ENCODE results near the gene MAB21L2.
"Not testable (repeated sequence)": the region's sequence is repeated elsewhere in the genome, so short reads cannot be mapped to it uniquely, and the experiment has no call there.

Gene MAB21L2

DNA sequence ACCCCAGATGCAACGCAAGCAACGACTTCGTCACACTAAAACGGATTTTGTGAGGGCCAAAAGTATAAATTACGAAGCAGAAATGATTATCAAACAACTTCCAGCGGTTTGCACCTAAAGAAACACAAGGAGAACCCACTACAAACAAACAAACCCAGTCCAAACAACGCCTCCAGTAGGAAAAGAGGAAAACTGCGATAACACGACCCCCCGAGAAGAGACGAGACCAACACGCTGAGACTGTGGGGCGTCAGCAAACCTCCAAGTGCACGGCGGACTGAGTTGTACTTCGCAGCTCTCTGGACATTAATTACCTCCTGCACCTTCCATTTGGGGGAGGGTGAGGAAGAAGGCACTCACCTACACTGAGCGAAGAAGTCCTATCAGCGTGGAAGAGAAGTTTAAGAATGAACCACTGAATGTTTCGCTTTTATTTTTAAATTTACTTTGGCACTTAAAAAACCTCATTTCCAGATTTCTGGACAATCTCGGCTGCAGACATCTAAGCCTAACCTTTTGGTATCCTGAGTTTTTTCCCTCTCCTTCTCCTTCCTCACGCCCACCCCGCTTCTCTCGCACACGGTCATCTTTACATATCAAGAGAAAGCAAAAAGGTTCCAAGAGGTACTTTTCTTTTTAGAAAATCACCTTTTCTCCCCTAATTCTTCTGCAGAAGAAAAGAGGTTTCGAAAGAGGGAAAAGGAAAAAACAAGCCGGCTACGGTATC is at the start of gene MAB21L2:
TSS of gene MAB21L2 (plus strand) at position 6 of the 727 bp plus-strand sequence. CDS start 879 bp downstream, outside the sequence.
- no peak for DNase-seq

DNA sequence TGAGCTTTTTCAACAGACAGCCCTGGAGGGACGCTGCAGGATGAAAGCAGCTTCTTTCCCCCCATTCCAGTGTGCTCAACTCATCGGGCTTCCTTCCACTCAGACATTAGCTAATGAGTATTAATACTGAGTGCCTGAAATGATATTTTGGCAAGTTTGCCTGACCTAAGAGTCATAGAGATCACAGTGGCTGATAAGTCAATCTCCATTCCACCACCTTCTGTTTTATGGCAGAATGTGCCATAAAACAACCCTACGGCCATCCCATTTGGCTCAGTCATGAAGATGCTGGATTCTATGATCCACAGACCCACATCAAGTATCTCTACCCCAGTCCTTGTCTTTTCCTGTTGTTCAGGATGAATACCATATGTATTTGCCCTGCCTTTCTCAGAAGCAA is 48.3 kb upstream of the MAB21L2 start:
- DNase-seq, result no peak

DNA sequence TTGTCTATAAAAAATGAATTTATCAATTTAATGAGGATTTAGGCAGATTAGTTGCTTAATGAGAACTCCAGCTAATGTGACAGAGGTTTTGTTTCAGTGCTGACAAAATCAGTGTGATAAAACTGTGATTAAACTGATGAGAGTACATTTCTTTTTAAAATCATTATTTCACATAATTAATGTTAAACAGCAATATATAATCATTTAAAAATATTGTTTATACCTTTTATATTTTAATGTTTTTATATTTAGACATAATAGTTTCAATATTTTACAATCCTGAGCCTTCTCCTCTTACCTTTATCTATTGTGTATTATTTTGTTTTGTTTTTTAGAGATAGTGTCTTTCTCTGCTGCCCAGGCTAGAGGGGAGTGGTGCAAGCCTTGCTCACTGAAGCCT is 47.1 kb upstream of the MAB21L2 start:
- no peak for DNase-seq

DNA sequence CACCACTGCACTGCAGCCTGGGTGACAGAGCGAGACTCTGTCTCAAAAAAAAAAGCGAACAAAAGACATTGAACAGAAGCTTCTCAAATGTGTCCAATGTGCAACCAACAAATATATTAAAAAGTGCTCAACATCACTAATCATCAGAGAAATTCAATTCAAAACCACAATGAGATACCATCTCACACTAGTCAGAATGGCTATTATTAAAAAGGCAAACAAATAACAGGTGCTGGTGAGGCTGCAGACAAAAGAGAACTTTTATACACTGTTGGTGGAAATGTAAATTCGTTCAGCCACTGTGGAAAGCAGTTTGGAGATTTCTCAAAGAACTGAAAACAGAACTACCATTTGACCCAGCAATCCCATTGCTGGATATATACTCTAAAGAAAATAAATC is 44.0 kb upstream of the MAB21L2 start:
- DNase-seq, result not testable (repeated sequence)

DNA sequence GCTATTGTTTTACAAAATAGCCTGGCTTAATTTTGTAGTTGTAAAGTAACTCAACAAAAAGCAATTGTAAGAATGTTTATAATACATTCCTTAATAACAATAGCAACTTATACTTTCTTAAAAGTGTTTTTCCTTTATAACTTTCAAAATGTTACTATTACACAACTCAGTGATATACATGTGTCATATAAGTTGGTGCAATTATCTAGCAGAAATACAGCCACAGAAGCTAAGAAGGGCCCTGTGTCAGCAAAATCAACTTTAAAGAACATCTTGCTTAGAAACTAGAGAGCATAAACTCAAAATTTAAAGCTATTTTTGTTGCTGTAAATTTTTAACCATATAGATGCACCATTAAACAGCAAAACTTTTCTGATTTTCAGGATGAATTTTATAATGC is 41.4 kb upstream of the MAB21L2 start:
- no peak for DNase-seq

DNA sequence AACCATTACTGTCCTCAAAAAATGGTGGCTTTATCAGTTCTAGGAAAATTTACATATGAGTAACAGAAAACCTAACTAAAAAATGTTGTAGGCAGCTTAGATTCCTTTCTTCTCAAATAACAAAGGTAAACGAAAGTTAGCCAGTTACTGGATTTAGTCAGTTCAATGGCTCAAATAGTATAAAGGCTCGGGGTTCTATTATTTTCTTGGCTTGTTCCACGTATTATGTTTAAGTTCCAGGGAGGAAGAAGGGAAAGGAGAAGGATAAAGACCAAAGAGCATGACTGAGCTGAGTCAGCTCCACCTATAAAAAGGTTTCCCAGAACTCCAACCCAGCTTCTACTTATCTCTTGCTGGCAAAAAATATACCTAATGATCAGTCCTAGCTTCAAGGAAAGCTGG is 41.0 kb upstream of the MAB21L2 start:
- DNase-seq, result no peak

DNA sequence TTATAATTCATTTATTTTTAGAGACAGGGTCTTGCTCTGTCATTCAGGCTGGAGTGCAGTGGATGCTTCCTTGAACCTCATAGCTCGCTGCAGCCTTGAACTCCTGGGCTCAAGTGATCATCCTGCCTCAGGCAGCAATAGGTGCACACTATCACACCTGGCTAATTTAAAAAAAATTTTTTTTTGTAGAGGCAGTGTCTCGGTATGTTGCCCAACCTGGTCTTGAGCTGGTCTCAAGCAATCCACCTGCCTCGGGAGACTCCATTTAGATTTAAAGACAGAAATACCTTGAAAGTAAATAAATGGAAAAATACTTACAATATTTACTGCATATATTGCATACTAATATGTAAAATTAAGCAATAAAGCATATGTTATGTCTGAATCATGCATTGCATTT is 40.3 kb upstream of the MAB21L2 start:
- DNase-seq, result no peak

DNA sequence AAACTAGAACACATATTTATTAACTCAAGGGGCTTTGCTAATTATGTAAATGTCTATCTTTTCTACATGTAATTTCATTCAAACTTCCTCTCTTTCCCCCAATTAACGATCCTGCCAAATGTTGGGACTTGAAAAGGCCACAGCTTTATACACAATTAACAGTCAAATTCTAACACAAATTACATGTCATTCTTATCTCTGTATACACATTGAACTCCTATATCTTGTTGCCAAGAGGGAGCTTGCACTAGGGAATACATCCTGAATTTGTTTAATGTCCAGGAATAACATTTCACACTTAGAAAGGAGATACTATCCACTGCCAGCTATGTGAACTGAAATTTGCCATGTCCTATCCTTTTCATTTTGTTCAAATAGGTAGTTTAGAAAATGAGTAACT is 38.9 kb upstream of the MAB21L2 start:
- DNase-seq, result no peak

DNA sequence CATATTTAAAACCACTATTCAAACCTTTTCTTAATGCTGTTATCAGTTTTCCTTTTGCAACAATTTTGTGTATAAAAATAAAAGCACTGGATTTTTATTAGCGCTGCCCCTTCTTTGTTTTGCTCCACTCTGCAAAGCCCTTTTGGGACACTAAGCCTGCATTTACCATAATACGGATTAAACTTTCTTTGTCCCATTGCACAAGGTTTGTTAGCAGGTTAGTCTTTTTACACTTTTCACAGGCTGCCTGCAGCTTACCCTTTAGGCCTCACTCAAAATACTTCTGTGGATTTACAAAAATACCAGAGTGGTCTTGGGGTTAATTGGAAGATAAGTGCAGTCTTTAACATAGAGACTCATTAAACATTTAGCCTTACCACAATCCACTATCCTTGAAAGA is 35.7 kb upstream of the MAB21L2 start:
- DNase-seq, result no peak

DNA sequence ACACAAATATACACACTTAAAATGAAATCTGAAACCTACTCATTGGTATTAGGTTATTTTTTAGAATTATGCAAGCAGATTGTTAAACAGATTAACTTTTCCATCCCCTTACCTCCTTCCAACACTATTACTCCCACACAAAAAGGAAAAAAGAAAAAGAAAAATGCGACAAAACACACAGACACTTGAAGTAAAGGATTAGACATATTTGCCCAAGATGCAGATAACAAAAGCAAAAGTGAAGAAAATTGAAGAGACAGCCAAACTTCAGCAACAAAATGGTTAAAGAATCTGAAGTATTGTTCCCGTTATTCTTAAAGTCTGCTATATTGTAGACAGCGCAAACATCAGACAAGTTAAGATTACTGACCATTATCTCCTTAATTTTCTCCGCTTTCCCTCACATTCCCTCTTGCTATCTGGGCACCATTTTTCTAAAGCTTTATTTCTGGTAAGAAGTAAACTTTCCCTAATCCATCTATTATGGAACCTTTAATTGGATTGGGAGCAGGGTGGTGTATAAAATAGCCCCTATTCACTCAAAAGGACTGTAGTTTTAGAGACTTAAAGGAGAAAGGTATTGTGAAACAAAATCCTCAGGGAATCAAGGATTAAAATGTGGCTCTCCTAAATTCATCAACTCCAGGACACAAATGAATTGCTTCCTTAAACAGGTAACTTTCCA is 34.7 kb upstream of the MAB21L2 start:
- DNase-seq, result no peak

DNA sequence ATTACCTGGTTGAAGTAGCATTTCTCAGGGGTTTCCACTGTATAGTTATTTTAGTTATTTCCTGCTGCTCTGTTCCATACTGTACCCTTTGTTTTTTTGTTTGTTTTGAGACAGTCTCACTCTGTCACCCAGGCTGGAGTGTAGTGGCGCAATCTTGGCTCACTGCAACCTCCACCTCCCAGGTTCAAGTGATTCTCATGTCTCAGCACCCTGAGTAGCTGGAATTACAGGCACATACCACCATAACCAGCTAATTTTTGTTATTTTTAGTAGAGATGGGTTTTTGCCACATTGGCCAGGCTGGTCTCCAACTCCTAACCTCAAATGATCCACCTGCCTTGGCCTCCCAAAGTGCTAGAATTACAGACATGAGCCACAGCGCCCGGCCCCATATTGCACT is 24.1 kb upstream of the MAB21L2 start:
- not testable (repeated sequence) for DNase-seq

DNA sequence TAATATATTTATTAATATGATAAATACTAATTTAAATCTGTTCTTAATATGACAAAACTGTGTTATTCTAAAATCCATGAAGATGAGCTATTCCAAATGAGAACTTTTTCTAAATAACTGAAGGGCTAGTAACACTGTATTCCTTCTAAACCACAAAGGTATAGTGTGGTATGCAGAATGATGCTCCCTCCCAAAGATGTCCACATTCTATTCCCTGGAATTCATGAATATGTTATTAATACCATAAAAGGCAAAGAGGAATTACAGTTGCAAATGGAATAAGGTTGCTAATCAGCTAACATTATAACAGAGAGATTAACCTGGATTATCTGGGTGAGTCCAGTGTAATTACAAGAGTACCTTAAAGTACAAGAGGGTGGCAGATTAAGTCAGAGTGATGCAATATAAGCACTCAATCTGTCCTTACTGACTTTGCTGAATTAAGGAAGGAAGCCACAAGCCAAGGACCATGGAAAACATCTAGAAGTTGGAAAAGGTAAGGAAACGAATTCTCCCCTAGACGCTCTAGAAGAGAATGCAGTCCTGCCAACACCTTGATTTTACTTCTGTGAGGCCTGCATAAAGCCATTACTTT is 20.7 kb upstream of the MAB21L2 start:
- no peak for DNase-seq

DNA sequence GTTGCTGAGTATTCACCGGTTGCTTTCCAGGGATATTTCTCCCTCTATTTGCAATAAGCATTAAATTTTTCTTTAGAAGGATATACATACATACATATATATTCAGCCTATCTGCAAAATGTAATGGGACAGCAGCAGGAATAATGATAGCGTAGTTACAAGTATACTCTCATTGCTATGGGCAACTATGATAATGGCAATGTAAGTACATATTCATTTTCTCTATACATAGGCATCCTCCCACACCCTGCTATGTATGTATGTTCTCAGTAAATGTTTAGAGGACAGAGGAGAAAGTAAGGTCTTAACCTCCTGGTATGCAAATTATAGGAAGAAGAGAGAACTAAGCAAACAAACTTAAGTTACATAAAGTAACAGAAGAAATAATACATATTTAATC is 19.7 kb upstream of the MAB21L2 start:
- DNase-seq, result no peak

DNA sequence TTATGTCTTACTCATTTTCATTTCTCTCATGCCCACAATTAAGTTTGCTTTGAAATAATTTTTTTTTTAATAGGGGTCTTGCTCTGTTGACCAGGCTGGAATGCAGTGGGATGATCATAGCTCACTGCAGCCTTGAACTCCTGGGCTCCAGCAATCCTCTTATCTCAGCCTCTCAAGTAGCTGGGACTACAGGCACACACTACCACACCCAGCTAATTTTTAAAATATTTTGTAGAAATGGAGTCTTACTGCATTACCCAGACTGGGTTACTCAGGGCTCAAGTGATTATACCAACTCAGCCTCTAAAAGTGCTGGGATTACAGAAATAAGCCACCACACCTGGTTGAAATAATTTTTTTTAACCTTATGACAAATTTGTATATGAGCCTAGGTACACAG is 19.2 kb upstream of the MAB21L2 start:
- no peak for DNase-seq

DNA sequence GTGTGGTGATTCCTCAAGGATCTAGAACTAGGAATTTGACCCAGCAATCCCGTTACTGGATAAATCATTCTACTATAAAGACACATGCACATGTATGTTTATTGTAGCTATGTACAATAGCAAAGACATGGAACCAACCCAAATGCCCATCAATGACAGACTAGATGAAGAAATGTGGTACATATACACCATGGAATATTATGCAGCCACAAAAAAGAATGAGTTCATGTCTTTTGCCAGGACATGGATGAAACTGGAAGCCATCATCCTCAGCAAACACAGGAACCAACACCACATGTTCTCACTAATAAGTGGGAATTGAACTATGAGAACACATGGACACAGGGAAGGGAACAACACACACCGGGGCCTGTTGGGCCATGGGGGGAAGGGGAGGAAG is 17.0 kb upstream of the MAB21L2 start:
- DNase-seq, result not testable (repeated sequence)

DNA sequence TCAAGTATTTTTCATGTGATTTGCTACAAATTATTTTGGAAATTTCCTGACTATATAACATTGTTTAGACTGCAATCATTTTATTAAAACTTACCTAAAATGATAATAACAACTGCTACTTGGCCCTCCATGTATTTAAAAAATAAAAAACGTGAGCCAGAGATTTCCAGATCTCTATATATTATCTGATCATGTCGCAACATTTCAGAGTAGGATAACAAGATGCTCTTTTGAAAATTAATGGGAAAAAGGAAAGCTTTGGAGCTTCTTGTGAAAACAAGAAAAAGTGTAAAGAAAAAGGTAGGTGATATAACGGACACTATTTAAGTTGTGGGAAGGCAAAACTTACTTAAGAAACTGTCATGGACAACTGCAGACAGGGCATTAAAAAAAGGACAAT is 14.9 kb upstream of the MAB21L2 start:
- no peak for DNase-seq

DNA sequence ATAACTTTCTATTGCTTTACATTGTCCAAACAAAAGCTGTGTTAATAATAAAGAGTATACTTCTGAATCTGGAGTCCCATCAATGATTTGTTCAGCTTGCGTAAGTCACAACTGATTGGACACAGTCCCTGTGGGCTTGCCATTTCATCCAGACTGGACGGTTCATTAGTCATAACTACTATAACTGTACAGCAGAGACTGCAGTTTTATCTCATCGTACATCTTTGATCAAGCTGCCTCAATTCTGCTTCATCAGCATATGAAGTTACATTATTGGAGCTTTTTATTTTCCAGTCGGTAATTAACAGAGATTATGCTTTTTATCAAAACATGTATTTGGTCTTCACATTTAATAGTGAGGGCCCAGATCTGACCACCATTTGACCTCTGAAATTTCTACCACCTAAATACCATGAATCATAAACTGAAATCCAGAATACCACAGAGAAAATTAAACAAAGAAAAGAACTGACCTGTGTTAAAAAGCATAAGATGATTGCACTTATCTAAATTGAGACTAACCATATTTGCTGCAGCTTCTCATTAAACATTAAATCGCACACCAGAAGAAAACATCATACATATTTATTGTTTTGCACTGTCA is 12.5 kb upstream of the MAB21L2 start:
- DNase-seq, result no peak

DNA sequence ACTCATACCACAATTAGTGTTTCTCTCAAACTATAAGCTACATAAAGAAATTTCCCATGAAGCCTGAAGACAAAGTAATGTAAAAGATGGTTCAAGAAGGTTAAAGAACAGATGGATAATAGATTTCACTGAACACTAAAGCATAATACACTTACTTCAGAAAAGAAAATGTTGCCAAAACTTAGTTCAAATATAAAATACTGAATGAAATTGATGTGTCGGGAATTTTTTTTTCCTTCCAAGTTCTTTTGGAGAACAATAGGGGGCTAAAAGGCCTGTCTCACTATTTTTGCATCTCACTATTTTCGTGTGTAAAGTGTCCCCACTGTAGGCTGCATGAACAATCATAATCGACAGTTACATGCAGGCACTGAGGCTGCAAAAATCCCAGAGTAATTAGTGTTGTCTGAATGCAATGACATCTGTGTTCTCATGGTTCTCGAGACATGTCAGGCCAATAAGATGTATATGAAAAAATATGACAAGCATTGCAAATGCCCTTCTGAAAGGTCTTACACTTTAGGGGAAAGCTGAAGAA is 11.9 kb upstream of the MAB21L2 start:
- DNase-seq, result no peak

DNA sequence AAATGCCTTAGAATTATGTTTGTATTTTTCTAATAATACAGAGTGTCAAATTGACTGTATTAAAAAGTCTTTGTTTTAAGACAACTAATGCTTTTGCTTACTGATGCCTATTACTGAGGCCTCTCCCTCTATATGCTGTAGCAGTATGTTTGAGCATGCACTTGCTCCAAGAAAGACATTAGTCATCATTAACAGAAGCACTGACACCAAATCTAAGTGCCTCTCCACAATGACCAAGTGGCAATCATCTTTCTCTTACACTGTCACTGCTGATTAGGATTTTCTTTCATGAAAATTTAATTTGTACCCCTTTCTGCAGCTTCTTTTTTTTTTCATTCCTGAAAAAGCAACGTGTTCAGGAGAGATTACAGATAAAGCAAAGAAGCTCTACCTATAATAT is 11.1 kb upstream of the MAB21L2 start:
- no peak for DNase-seq

DNA sequence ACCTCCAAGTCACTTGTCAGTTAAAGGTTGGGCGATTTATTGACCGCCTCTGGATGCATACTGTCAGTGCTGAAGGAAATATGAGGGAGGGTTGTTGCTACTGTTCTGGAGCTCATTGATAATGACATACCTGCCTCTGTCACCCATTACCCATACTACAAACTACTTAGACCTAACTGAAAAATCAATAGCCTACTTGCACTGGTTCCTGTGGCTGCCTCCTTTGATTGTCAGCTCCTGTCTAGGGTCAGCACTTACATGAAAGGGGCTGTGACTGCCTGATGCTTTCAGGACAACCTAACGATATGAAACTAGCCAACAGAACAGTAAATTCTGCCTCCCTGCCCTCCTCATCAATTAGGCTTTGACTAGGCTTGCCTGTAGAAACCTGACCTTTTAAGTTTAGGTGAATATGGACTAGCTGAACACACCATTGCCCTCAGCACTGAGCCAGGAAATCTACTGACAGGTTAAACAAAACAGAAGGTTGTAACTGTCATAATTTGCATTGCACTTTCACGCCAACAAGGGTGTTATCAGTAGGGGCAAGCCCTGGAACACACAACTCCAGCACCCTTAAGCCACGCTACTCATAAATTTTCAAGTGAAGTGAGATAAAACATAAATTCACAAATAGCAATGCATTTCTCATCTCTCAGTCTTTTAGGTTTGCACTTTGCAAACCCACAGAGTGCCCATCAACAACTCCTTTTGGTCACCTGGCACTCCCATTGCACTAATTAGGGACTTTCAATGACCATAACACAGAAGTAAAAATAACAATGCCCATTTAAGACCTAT is 9.0 kb upstream of the MAB21L2 start:
- DNase-seq, result no peak

DNA sequence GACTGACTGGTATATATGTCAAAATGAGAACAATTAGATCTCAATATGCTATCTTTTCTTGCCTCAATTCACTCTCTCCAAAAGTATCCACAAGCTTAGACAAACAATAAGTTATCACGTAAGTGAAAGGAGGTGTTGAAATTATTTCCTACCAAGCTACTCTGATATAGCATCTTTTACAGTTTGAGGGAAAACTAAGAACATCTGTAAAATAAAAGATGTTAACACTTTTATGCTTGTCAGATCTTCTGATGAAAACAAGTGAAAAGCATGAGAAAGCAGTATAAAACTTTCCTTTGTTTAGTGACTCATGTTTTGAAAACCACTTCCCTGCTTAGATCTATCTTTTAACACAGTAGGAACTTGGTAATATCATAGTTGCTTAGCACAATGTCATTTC is 8.4 kb upstream of the MAB21L2 start:
- no peak for DNase-seq

DNA sequence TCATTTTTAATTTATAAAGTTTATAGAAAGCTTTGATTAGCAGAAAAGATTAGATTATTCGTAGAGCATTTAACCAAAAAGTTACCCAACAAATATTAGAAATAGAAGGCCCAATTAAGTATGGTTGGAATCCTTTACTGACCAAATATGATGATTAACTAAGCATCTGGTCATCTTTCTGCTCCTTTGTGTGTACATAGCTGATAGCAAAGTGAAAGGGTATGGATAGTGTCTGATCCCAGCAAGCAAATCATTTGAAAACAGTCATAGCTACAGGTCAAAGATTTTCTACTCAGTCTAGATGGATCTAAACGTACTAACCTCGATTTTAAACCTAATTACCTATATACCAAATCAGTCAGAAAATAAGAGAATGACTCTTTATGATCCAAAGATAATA is 7.3 kb upstream of the MAB21L2 start:
- DNase-seq, result no peak

DNA sequence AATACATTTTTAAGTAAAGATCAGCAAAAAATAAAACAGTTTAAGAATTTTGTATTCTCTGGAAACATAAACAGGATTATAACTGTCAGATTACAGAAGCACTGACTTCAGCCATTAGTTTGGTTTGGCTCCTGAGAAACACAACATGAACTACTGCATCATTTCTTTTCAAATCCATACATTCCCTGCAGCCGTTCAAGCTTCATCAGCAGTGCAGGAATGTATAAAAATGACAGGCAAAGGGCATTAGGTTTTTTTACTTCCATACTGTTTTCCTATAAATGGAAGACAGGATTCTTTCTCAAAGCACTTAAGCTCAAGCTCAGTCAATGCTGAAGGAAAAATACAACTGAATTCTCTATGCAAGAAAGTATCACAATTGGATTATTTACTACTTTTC is 4.2 kb upstream of the MAB21L2 start:
- no peak for DNase-seq
